ENCODE results near the gene KANK2. TPM values are rescaled to one million over a fixed set of nuclear protein-coding genes. Genes with fewer than 3 reads are reported as not detected.

The KANK2 gene
- total and polyA plus RNA-seq, 2 of the 13 experiments (the other 11 are each of a cell fraction or from before 2014, with no cell fraction given): 5.7 to 12.9 TPM

GRCh38 chr19:11239377-11240000 is 42.1 kb upstream of the KANK2 start, which contains the start of gene ANGPTL8 (continued):
- TF ChIP-seq TFDP2 (CRISPR knock-in tag; IDR thresholded peaks at IDR 0.05) (peak; percentile 57; the same call in 1 of the 2 replicates), ZNF232 (CRISPR knock-in tag; IDR thresholded peaks at IDR 0.05; ENCODE audit: borderline replicate concordance) (peak; percentile 33; the same call in 1 of the 2 replicates), ZNF687 (CRISPR knock-in tag; IDR thresholded peaks at IDR 0.05) (peak; percentile 98), ZNF143 (CRISPR knock-in tag; IDR thresholded peaks at IDR 0.05) (peak; percentile 60; the same call in 1 of the 2 replicates), ZNF556 (CRISPR knock-in tag; IDR thresholded peaks at IDR 0.05; ENCODE audit: borderline replicate concordance) (peak; percentile 59; the same call in 1 of the 2 replicates), ZNF362 (CRISPR knock-in tag; IDR thresholded peaks at IDR 0.05; ENCODE audit: borderline replicate concordance) (peak; percentile 66), ZNF841 (CRISPR knock-in tag; IDR thresholded peaks at IDR 0.05; ENCODE audit: borderline replicate concordance) (peak; percentile 68; the same call in 1 of the 2 replicates), RNF219 (CRISPR knock-in tag; IDR thresholded peaks at IDR 0.05) (peak; percentile 77; the same call in 1 of the 2 replicates), ZNF326 (CRISPR knock-in tag; IDR thresholded peaks at IDR 0.05; ENCODE audit: borderline replicate concordance) (no peak), ZNF580 (CRISPR knock-in tag; IDR thresholded peaks at IDR 0.05; ENCODE audit: borderline replicate concordance, low read depth) (peak; percentile 60; the same call in 1 of the 2 replicates), MATR3 (CRISPR knock-in tag; IDR thresholded peaks at IDR 0.05) (no peak), MED13 (CRISPR knock-in tag; IDR thresholded peaks at IDR 0.05) (peak; percentile 90; the same call in 1 of the 2 replicates), ZNF550 (CRISPR knock-in tag; IDR thresholded peaks at IDR 0.05; ENCODE audit: borderline replicate concordance) (no peak), E2F2 (CRISPR knock-in tag; IDR thresholded peaks at IDR 0.05; ENCODE audit: borderline replicate concordance) (no peak), PAF1 (CRISPR knock-in tag; IDR thresholded peaks at IDR 0.05) (no peak; the same call in 1 of the 2 replicates), ZNF703 (CRISPR knock-in tag; IDR thresholded peaks at IDR 0.05; ENCODE audit: borderline replicate concordance) (peak; percentile 53; the same call in 1 of the 2 replicates), ARHGAP35 (CRISPR knock-in tag; IDR thresholded peaks at IDR 0.05; ENCODE audit: borderline replicate concordance) (peak; percentile 82; the same call in 1 of the 2 replicates), IRF2 (CRISPR knock-in tag; IDR thresholded peaks at IDR 0.05) (peak; percentile 93)

Data from HepG2 (cell line).